ENCODE results near the gene MRPL11. TPM values are rescaled to one million over a fixed set of nuclear protein-coding genes. Genes with fewer than 3 reads are reported as not detected.
"Not testable (repeated sequence)": the region's sequence is repeated elsewhere in the genome, so short reads cannot be mapped to it uniquely, and the experiment has no call there.

MRPL11 gene
- polyA plus RNA-seq, 1 donor, result 50.0 TPM

GRCh38 chr11:66467034-66467659 is 28.5 kb upstream of the MRPL11 start:
- DNase-seq (ENCODE audit: low read depth), result no peak

GRCh38 chr11:66466225-66467033 is 27.8 kb upstream of the MRPL11 start, which contains the start of gene PELI3:
Gene PELI3, plus strand, starts transcription at chr11:66466905. Its CDS starts 1,224 bp downstream, at chr11:66468129.
- peak; percentile 78 for DNase-seq (ENCODE audit: low read depth)

GRCh38 chr11:66465373-66466224 is 27.0 kb upstream of the MRPL11 start:
- no peak for DNase-seq (ENCODE audit: low read depth)

DNA sequence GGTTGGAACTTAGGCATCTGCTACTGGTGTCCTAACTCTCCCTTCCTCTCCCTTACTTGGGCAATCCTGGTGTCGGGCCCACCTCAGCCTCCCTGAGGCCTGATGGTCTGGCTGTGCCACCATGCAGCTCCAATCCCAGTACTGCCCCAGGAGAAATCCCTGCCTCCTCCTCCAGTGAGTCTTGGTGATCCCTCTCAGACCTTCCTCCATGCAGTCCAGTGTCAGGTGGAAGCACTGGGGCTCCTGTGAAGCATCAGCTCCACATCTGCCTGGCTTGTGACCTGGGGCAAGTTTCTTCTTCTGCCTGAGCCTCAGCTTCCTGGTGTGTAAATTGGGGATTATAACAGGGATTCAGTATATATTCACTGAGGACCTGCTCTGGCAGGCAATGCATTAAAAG is 26.3 kb upstream of the MRPL11 start:
- DNase-seq (ENCODE audit: low read depth), result no peak

- DNase-seq (ENCODE audit: low read depth), result not testable (repeated sequence)
These were observed 25.5 kb upstream of the MRPL11 start for GRCh38 chr11:66464116-66464515.

- no peak for DNase-seq (ENCODE audit: low read depth)
These were observed 24.3 kb upstream of the MRPL11 start for GRCh38 chr11:66462911-66463310.

GRCh38 chr11:66462010-66462409 is 23.4 kb upstream of the MRPL11 start:
- no peak for DNase-seq (ENCODE audit: low read depth)

GRCh38 chr11:66459138-66459778 is 20.6 kb upstream of the MRPL11 start:
- DNase-seq (ENCODE audit: low read depth), result no peak

GRCh38 chr11:66457826-66458225 is 19.2 kb upstream of the MRPL11 start:
- no peak for DNase-seq (ENCODE audit: low read depth)

DNA sequence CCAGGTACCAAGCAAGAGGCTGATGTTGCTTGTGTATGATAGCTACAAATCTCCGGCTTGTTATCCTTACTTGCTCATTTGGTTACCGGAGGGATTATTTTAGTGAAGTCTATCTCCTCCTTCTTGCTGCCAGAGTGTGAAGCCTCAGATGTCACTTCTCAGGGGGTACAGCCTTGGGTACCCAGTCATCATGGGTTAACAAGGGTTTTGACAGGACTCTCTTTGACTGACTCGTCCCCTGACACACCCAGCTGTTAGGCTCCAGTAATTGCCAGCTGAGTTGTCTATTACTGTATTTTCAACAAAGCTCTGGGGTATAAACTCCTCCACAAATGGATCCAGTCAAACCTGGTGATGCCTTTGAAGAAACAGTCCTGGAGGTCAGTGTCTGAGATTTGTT is 16.2 kb upstream of the MRPL11 start:
- no peak for DNase-seq (ENCODE audit: low read depth)

DNA sequence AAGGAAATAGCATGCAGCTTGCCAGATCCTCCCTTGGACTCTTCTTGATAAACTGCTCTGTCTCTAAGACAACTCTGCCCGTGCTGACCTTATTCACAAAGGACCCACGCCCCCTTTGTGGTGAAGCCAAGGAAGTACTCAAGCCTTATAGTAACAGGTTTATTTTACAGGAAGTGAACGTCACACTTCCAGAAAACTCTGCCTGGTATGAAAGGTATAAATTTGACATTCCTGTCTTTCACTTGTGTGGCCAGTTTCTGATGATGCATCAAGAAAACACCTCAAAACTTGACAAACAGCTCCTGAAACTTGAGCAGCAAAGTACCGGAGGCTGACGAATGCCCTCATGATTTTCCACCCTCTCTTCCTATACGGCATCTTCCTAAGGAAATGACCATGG is 15.6 kb upstream of the MRPL11 start:
- no peak for DNase-seq (ENCODE audit: low read depth)

DNA sequence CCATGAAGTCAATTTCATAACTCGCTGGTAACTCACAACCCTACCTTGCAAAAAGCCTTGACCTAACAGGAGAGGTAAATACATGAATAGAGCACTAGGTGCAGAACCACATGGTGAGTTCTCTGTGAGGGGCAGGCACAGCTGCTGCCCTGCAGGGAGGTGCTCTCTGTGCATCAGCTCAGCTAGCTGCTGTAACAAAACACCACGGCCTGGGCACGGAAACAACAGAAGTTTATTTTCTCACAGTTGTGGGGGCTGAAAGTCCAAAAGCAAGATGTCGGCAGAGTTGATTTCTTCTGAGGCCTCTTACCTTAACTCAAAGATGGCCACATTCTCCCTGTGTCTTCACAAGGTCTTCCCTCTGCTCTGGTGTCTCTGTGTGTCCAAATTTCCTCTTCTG is 13.0 kb upstream of the MRPL11 start:
- DNase-seq (ENCODE audit: low read depth), result no peak

DNA sequence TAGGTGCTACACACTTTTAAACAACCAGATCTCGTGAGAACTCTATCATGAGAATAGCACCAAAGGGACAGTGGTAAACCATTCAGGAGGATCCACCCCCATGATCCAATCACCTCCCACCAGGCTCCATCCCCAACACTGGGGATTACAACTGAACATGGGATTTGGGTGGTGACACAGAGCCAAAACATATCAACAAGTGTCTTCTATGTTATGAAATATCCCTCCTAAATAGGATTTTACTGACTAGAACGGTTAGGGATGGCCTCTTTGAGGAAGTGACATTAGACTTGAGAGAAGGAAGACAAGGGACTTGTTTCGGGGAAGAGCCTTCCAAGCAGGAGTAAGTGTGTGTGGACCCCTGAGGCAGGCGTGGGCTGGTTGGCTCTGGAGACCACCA is 11.9 kb upstream of the MRPL11 start:
- no peak for DNase-seq (ENCODE audit: low read depth)

DNA sequence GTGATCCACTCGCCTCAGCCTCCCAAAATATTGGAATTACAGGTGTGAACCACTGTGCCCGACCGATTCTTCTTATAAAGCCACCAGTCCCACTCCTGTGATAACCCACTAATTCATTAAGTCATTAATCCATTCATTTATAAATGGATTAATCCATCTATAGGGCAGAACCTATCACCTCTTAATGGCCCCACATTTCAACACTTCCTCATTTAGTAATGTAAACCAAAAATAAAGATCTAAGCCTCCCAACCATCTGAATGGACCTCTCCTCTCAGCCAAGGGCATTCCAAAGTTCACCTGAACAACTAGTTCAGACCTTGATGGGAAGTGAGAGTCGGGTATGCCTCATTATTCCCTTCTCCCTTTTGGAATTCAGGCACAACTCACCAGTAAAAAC is 9.9 kb upstream of the MRPL11 start:
- DNase-seq (ENCODE audit: low read depth), result no peak

DNA sequence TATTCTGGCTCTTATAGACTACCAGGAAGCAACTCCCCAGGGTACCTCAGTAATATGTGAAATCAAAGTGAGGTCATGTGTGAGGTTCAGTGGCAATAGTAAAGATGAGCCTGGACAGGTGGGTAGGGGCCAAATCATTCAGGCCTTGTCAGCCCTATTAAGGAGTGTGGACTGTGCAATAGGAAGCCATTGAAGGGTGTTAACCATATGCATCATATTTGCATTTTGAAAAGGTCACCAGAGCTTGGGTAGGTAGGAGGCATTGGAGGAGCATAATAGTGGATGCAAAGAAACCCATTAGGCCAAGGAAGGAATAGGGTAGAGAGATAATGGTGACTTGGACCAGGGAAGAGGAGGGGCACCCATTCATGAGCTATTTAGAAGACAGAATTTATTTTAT is 8.4 kb upstream of the MRPL11 start:
- no peak for DNase-seq (ENCODE audit: low read depth)

DNA sequence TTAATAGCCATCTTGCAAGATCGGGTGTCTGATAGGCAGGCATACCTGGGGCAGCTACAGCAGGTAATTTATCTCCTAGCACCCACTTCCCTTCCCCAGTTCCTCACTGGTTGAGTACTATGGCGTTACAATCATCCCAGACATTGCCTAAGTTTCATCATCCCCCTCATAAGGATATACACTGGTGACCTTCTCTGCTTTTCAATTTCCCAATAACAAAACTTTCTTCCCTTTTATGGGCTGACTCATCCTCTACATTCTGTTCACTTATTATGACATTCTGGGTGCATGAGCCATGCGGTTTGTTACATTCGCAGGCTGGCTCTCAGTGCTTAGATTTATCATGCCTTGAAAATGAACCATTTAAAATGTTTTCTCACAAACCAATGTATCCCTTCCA is 5.0 kb upstream of the MRPL11 start:
- DNase-seq (ENCODE audit: low read depth), result no peak

DNA sequence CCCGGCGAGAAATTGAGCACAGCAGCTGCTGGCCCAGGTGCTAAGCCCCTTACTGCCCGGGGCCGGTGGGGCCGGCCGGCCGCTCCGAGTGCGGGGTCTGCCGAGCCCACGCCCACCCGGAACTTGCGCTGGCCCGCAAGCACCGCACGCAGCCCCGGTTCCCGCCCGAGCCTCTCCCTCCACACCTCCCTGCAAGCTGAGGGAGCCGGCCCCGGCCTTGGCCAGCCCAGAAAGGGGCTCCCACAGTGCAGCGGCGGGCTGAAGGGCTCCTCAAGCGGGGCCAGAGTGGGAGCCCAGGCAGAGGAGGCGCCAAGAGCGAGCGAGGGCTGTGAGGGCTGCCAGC is 2.3 kb upstream of the MRPL11 start:
- DNase-seq (ENCODE audit: low read depth), result not testable (repeated sequence)

DNA sequence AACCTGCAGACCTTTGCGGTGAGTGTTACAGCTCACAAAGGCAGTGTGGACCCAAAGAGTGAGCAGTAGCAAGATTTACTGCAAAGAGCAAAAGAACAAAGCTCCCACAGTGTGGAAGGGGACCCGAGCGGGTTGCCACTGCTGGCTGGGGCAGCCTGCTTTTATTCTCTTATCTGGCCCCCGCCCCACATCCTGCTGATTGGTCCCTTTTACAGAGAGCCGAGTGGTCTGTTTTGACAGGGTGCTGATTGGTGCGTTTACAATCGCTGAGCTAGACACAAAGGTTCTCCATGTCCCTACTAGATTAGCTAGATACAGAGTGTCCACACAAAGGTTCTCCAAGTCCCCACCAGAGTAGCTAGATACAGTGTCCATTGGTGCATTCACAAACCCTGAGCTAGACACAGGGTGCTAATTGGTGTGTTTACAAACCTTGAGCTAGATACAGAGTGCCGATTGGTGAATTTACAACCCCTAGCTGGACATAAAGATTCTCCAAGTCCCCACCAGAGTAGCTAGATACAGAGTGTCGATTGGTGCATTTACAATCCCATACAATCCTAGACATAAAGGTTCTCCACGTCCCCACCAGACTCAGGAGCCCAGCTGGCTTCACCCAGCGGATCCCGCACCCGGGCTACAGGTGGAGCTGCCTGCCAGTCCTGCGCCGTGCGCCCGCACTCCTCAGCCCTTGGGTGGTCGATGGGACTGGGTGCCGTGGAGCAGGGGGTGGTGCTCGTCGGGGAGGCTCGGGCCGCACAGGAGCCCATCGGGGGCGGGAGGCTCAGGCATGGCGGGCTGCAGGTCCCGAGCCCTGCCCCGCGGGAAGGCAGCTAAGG is 1.7 kb upstream of the MRPL11 start:
- not testable (repeated sequence) for DNase-seq (ENCODE audit: low read depth)

GRCh38 chr11:66437979-66438503 is 607 bp downstream of the MRPL11 start:
- DNase-seq (ENCODE audit: low read depth), result no peak

- no peak for DNase-seq (ENCODE audit: low read depth)
These were observed 6.1 kb downstream of the MRPL11 start for GRCh38 chr11:66432597-66432996.

DNA sequence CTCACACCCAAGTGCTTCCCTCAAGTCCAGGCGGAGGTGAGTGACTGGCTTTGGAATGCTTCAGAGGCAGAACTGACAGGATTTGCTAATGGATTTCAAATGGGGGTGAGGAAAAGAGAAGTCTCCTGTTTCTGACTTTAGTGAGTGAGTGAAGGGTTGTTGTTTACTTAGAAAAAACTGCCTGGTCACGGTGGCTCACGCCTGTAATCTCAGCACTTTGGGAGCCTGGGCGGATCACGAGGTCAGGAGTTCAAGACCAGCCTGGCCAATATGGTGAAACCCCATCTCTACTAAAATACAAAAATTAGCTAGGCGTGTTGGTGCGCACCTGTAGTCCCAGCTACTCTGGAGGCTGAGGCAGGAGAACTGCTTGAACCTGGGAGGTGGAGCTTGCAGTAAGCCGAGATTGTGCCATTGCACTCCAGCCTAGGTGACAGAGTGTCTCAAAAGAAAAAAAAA is 6.7 kb downstream of the MRPL11 start:
- not testable (repeated sequence) for DNase-seq (ENCODE audit: low read depth)
